ENCODE data around the gene QRSL1.

DNA sequence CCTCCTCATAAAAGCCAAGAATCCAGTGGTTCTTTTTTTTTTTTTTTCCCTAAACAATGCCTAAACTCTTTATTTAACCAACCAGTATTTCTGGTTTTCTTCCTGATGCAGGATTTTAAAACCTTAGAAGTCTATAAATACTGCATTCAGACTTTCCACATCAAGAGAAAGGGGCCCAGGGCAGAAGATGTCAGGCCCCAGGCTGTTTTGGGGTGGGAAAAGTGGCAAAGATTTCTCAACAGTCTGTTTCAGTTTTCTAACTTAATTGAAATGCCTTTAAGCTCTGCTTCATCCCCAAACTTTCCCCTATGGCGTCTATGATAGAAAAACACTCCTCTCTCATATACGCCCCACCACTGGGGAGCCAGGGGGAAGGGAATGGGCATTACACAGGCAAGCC lies 33.1 kb downstream of the QRSL1 start:
- TF ChIP-seq, protein P1, sequence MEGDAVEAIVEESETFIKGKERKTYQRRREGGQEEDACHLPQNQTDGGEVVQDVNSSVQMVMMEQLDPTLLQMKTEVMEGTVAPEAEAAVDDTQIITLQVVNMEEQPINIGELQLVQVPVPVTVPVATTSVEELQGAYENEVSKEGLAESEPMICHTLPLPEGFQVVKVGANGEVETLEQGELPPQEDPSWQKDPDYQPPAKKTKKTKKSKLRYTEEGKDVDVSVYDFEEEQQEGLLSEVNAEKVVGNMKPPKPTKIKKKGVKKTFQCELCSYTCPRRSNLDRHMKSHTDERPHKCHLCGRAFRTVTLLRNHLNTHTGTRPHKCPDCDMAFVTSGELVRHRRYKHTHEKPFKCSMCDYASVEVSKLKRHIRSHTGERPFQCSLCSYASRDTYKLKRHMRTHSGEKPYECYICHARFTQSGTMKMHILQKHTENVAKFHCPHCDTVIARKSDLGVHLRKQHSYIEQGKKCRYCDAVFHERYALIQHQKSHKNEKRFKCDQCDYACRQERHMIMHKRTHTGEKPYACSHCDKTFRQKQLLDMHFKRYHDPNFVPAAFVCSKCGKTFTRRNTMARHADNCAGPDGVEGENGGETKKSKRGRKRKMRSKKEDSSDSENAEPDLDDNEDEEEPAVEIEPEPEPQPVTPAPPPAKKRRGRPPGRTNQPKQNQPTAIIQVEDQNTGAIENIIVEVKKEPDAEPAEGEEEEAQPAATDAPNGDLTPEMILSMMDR (conservative IDR thresholded peaks at IDR 0.05): no peak
- no peak for TF ChIP-seq EZH2 (IDR thresholded peaks at IDR 0.05; ENCODE audit: low read depth)

Data from PC-9 (cell line).